GM12878 (cell line): ENCODE results near the gene USP31. TPM values are rescaled to one million over a fixed set of nuclear protein-coding genes. Genes with fewer than 3 reads are reported as not detected.

ENCODE experiments used
- ATAC-seq: fragments of 200-7000 bp; cut with Tn5 transposase; 3 replicates; pipeline ENCODE4 v1.9.1; 2020; ENCODE audit warnings: mild to moderate bottlenecking, moderate library complexity
- BruUV-seq: library from RNA; stranded (reverse); fragments of 400-500 nt; replicated peaks from 2 replicates; lab custom pipeline; 2021; lab: Mats Ljungman, UMichigan
- CTCF ChIA-PET: fragments of 300-600 bp; sonication (Branson Sonifier 250); formaldehyde crosslinking; extraction: SDS; loops from one replicate; lab custom pipeline; 2021; ENCODE audit warnings: inconsistent platforms; lab: Yijun Ruan, JAX
- POLR2A ChIA-PET: fragments of 350-600 bp; formaldehyde crosslinking; extraction: SDS; loops from one replicate; lab custom pipeline; 2021; ENCODE audit warnings: inconsistent platforms; lab: Charles Lee
- RAD21 ChIA-PET: fragments of 300-600 bp; sonication (Branson Sonifier 250); formaldehyde crosslinking; loops from one replicate; lab custom pipeline; 2023; ENCODE audit warnings: antibody characterized with exemption; ENCODE audit not compliant: unreplicated experiment; lab: Charles Lee
- SMC1A ChIA-PET: fragments of 300-600 bp; sonication (Branson Sonifier 250); formaldehyde crosslinking; loops from one replicate; lab custom pipeline; 2023; ENCODE audit not compliant: unreplicated experiment, uncharacterized antibody; lab: Charles Lee
- DNase-seq: peaks from one replicate; pipeline ENCODE4 v3.0.0-alpha.2; 2011; ENCODE audit warnings: low read depth, low spot score
- FAIRE-seq: peaks from 3 replicates; lab custom pipeline; 2011; peaks lifted over from hg19 to GRCh38; lab: Jason Lieb, UNC
- H2AFZ ChIP-seq: 2 replicates; pipeline ENCODE4 v1.6.0; 2011; ENCODE audit warnings: low read depth, low read length, control low read depth; ENCODE audit not compliant: control insufficient read depth
- H3K27ac ChIP-seq: 2 replicates; pipeline ENCODE4 v1.5.1; 2011; ENCODE audit warnings: control low read depth; ENCODE audit not compliant: control insufficient read depth, insufficient read depth
- H3K27me3 ChIP-seq, 2 experiments: replicated peaks in 1 of 2; 2 replicates each; pipeline versions ENCODE4 v1.6.0 to v1.6.1; 2011; ENCODE audit warnings: low read length in 1 of 2; ENCODE audit not compliant: control insufficient read depth in 2 of 2, insufficient read depth in 2 of 2
- H3K36me3 ChIP-seq, 2 experiments: 2 replicates each; pipeline ENCODE4 v1.5.1; 2011; ENCODE audit warnings: low read length in 1 of 2; ENCODE audit not compliant: control insufficient read depth in 2 of 2, insufficient read depth in 2 of 2
- H3K4me1 ChIP-seq: 2 replicates; pipeline ENCODE4 v1.6.1; 2011; ENCODE audit warnings: mild to moderate bottlenecking, low read length, moderate library complexity, mixed read lengths; ENCODE audit not compliant: control insufficient read depth, insufficient read depth
- H3K4me2 ChIP-seq: 2 replicates; pipeline ENCODE4 v1.6.0; 2011; ENCODE audit warnings: control low read depth; ENCODE audit not compliant: control insufficient read depth, insufficient read depth
- H3K4me3 ChIP-seq: fragments of 200-600 bp; sonication (generic); 2 replicates; pipeline ENCODE4 v1.5.1; 2016
- H3K79me2 ChIP-seq: 2 replicates; pipeline ENCODE4 v1.6.0; 2011; ENCODE audit warnings: low read length; ENCODE audit not compliant: control insufficient read depth, insufficient read depth
- H3K9ac ChIP-seq: 2 replicates; pipeline ENCODE4 v1.8.0; 2011; ENCODE audit warnings: low read length, control low read depth, mixed read lengths; ENCODE audit not compliant: control insufficient read depth, insufficient read depth
- H3K9me3 ChIP-seq: replicated peaks from 3 replicates; pipeline ENCODE4 v1.5.1; 2011; ENCODE audit warnings: mild to moderate bottlenecking, low read length; ENCODE audit not compliant: control insufficient read depth, insufficient read depth
- H4K20me1 ChIP-seq: 2 replicates; pipeline ENCODE4 v1.6.0; 2011; ENCODE audit not compliant: control insufficient read depth, insufficient read depth
- ATF7 ChIP-seq: fragments of 450-650 bp; IDR thresholded peaks from 2 replicates; pipeline ENCODE4 v1.6.1; 2016; ENCODE audit warnings: low read depth, mild to moderate bottlenecking
- BMI1 ChIP-seq: fragments of 450-650 bp; IDR thresholded peaks from 2 replicates; pipeline ENCODE4 v1.6.1; 2016; ENCODE audit warnings: mild to moderate bottlenecking, moderate library complexity, borderline replicate concordance
- CHD4 ChIP-seq: fragments of 200-600 bp; sonication (generic); IDR thresholded peaks from 2 replicates; pipeline ENCODE4 v1.6.1; 2016; ENCODE audit warnings: mild to moderate bottlenecking
- GABPA ChIP-seq: IDR thresholded peaks from 2 replicates; pipeline ENCODE4 v1.6.1; 2014; ENCODE audit warnings: antibody characterized with exemption, low read depth, mild to moderate bottlenecking, inconsistent platforms
- HSF1 ChIP-seq: fragments of 150-350 bp; IDR thresholded peaks from 2 replicates; pipeline ENCODE4 v1.6.1; 2014; ENCODE audit warnings: mild to moderate bottlenecking, low read depth, low read length
- IKZF2 ChIP-seq, 2 experiments: fragments of 450-650 bp; IDR thresholded peaks; 2 replicates each; pipeline ENCODE4 v1.6.1; 2017; ENCODE audit warnings: mild to moderate bottlenecking in 2 of 2, moderate library complexity in 2 of 2
- MTA2 ChIP-seq: fragments of 450-650 bp; IDR thresholded peaks from 2 replicates; pipeline ENCODE4 v1.6.1; 2016; ENCODE audit warnings: low read depth, mild to moderate bottlenecking, moderate library complexity
- MXI1 ChIP-seq: fragments of 150-350 bp; IDR thresholded peaks from 2 replicates; pipeline ENCODE4 v1.6.1; 2011; ENCODE audit warnings: low read depth, mild to moderate bottlenecking, inconsistent platforms, low read length, improper control_type of control experiment
- MYB ChIP-seq: fragments of 150-350 bp; IDR thresholded peaks from 2 replicates; pipeline ENCODE4 v1.6.1; 2014; ENCODE audit warnings: mild to moderate bottlenecking, low read depth, low read length, borderline replicate concordance
- NFIC ChIP-seq: IDR thresholded peaks from 2 replicates; pipeline ENCODE4 v1.6.1; 2012; ENCODE audit warnings: low read depth, mild to moderate bottlenecking, inconsistent platforms, low read length, moderate library complexity
- NFYA ChIP-seq: IDR thresholded peaks from 2 replicates; pipeline ENCODE4 v1.6.1; 2011; ENCODE audit warnings: low read depth, mild to moderate bottlenecking, low read length, improper control_type of control experiment, borderline replicate concordance
- NFYB ChIP-seq: IDR thresholded peaks from 2 replicates; pipeline ENCODE4 v1.6.1; 2011; ENCODE audit warnings: low read depth, mild to moderate bottlenecking, low read length, improper control_type of control experiment, moderate library complexity; ENCODE audit not compliant: insufficient read depth
- SRF ChIP-seq, 2 experiments: IDR thresholded peaks; 2 replicates each; pipeline ENCODE4 v1.6.1; 2011; ENCODE audit warnings: low read depth in 2 of 2, low read length in 2 of 2, mild to moderate bottlenecking in 1 of 2, moderate library complexity in 1 of 2
- ZNF207 ChIP-seq: fragments of 450-650 bp; IDR thresholded peaks from 2 replicates; pipeline ENCODE4 v1.6.1; 2014; ENCODE audit warnings: antibody characterized with exemption, mild to moderate bottlenecking, borderline replicate concordance
- WGBS: methylation state at CpG from one replicate; pipeline ENCODE4 v1.1.6; 2016; ENCODE audit warnings: low lambda C conversion rate; ENCODE audit not compliant: insufficient replicate concordance, insufficient coverage; ENCODE audit errors: missing lambda C conversion rate; 5-methylcytosine and 5-hydroxymethylcytosine counted together
- in situ Hi-C: fragments of 300-500 bp; cut with MboI; formaldehyde crosslinking; loops from 9 replicates; pipeline ENCODE4 v1.14.3; 2018; ENCODE audit warnings: mixed read lengths
- intact Hi-C: fragments of 100-400 bp; cut with micrococcal nuclease; formaldehyde crosslinking; loops from one replicate; pipeline ENCODE4 v1.14.2; 2022; ENCODE audit not compliant: unreplicated experiment
- polyA plus RNA-seq, 11 experiments: library from polyadenylated mRNA; depleted of rRNA in 4 of 11; unstranded in 6 of 11; stranded (reverse) in 5 of 11; fragments of >200 nt; fragmentation: Nextera tagmentation in 4 of 11; fragmentation: Illumina TruSeq in 1 of 11; extraction: Ambion mirVana in 4 of 11; extraction: Trizol in 1 of 11; gene quantifications; 1 replicate in 1 of 11; 2 replicates in 10 of 11; pipeline versions ENCODE4 v1.2.1 to v1.2.3, GENCODE V29; 2011 to 2016; ENCODE audit warnings: inconsistent platforms in 2 of 11, missing spikeins in 2 of 11, low read depth in 1 of 11
- total RNA-seq, 4 experiments: library from RNA; depleted of rRNA in 3 of 4; stranded (reverse); fragments of >200 nt in 3 of 4; fragmentation: Illumina TruSeq in 1 of 4; extraction: Trizol in 1 of 4; gene quantifications; 2 replicates each; pipeline versions ENCODE4 v1.2.1 to v1.2.3, GENCODE V29; 2013 to 2021
- TF ChIP-seq, protein P1 (sequence below): fragments of 450-650 bp; IDR thresholded peaks from 2 replicates; pipeline ENCODE4 v1.6.1; 2017; ENCODE audit warnings: borderline replicate concordance

Gene USP31
- total and polyA plus RNA-seq, 10 of the 15 experiments (the other 5 are each of a cell fraction or from before 2014, with no cell fraction given), result 0.87 to 6.5 (median 3.2) TPM

DNA sequence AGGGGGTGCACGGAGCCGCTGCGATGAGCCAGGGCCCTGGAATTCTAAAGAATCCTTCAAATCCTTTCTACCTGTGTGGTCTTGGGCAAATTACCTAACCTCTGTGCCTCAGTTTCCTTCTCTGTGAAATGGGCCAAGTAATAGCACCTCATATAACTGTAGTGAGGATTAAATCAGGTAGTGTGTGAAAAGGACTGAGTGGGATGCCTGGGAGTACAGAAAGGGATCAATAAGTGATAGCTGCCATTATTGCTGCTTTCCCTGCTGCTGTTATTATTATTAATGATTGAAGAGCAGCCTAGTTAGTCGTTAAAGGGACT, 34.3 kb upstream of the USP31 start:
- ChIA-PET POLR2A (interaction anchor here (0.9 to 1.3 kb wide), 2 partner anchors 140 to 254 kb away, joined by 3 read pairs; no protein-coding TSS in a partner anchor), CTCF (interaction anchor here (1.1 to 13.5 kb wide), 13 partner anchors 9 to 373 kb away, joined by 3 to 470 read pairs (median 5); partner anchors contain the start of genes EARS2, SCNN1B and UBFD1), RAD21 (interaction anchor here (1.0 to 8.9 kb wide), 5 partner anchors 85 to 252 kb away, joined by 3 to 159 read pairs (median 3); partner anchors contain the start of gene SCNN1B), SMC1A (interaction anchor here (0.6 to 9.7 kb wide), 14 partner anchors 18 to 373 kb away, joined by 3 to 189 read pairs (median 3); partner anchors contain the start of gene SCNN1B)
- in situ Hi-C loops (no loop called here), intact Hi-C loops (loop anchor here (5.0 kb wide), 2 partner anchors 109 to 154 kb away; no protein-coding TSS in a partner anchor)
- TF ChIP-seq ATF7 (no peak), ZNF207 (no peak), BMI1 (no peak), SRF (IDR thresholded peaks at IDR 0.05; ENCODE audit: low read depth in 2 of 2, low read length in 2 of 2) (no peak), IKZF2 (IDR thresholded peaks at IDR 0.05) (no peak), MXI1 (no peak), HSF1 (no peak), NFYB (no peak), MTA2 (no peak), NFIC (no peak), MYB (no peak), GABPA (no peak), CHD4 (no peak), NFYA (no peak)
- TF ChIP-seq, protein P1, sequence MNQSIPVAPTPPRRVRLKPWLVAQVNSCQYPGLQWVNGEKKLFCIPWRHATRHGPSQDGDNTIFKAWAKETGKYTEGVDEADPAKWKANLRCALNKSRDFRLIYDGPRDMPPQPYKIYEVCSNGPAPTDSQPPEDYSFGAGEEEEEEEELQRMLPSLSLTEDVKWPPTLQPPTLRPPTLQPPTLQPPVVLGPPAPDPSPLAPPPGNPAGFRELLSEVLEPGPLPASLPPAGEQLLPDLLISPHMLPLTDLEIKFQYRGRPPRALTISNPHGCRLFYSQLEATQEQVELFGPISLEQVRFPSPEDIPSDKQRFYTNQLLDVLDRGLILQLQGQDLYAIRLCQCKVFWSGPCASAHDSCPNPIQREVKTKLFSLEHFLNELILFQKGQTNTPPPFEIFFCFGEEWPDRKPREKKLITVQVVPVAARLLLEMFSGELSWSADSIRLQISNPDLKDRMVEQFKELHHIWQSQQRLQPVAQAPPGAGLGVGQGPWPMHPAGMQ, result no peak
- H3K4me2 ChIP-seq, result no peak overlapping the region
- H3K4me3 ChIP-seq, result no peak overlapping the region
- H3K27me3 ChIP-seq, result peaks cover 3 to 7% of the 10 kb centered on the region in 2 experiments; a peak in 3 of 4 replicates
- ATAC-seq, result no peak
- no peak overlapping the region for H3K27ac ChIP-seq
- H3K9ac ChIP-seq, result no peak overlapping the region
- DNase-seq, result no peak
- no peaks in the 10 kb centered on the region for H3K36me3 ChIP-seq
- H2AFZ ChIP-seq, result no peak overlapping the region
- H4K20me1 ChIP-seq, result no peaks in the 10 kb centered on the region; the same call in 1 of the 2 replicates
- no peaks in the 10 kb centered on the region for H3K79me2 ChIP-seq
- peaks cover 7% of the 10 kb centered on the region for H3K4me1 ChIP-seq
- FAIRE-seq, result no peak
- WGBS, result 7% methylated on average over 4 of the region's 4 CpGs
- no TSS peak for BruUV-seq
- no peaks in the 10 kb centered on the region for H3K9me3 ChIP-seq
